ENCODE data around the gene CKB.

The CKB gene

GRCh38 chr14:103483600-103483999, 39.0 kb downstream of the CKB start:
- no peak for DNase-seq

DNA sequence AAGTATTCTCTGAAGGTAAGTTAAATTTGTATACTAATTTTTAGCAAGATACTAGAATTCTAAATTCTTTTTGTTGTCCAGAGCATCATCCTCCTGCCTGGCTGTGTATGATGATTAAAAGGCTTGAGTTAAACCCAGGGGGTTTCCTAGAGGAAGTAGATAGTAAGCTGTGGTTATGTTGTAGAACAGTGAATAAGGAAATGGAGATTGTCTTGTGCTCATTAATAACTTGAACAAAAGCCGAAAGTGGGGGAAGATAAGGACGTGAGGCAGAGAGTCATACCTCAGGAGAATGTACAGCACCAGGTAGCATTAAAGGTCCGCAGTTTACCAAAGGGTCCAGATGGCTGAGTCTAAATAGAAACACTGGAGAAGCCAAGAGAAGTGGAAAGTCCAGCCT, 42.0 kb downstream of the CKB start:
- no peak for DNase-seq

DNA sequence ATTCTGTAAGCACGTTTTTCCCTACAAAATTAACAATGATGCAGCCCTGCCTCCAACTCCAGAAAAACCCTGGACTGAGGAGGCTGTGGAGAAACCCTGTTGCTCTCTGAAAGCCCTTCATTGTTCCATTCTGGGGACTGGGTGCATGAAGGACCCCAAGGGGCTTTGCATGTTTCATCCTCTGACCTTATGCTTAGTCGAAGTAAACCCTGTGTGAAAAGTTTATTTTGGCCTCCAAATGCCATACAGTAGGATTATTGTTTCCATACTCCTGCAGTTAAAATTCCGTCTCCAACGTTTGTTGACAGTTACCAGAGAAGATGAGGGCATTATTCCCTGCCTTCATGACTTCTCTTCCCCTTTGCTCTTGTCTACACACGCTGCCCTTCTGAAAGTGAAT, 46.0 kb downstream of the CKB start:
- DNase-seq = no peak

GRCh38 chr14:103476065-103476464, 46.6 kb downstream of the CKB start:
- DNase-seq = no peak

GRCh38 chr14:103474893-103475292, 47.7 kb downstream of the CKB start:
- no peak for DNase-seq

DNA sequence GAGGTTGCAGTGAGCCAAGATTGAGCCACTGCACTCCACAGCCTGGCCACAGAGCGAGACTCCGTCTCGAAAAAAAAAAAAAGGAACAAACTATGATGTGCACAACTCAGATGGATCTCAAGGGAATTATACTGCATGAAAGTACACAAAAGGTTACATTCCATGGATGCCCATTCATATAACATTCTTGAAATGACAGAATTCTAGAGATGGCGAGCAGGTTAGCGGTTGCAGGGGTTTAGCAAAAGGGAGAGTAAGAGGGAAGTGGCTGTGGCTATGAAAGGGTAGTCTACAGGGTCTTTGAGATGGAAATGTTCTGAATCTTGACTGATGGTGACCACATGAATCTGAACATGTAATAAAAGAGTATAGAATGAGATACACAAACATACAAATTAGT, 49.7 kb downstream of the CKB start:
- no peak for DNase-seq
